ENCODE measurements around the gene SLC29A3.
A peak's percentile ranks its signal among the peaks of the same experiment; 100 is the strongest.

Gene SLC29A3

DNA sequence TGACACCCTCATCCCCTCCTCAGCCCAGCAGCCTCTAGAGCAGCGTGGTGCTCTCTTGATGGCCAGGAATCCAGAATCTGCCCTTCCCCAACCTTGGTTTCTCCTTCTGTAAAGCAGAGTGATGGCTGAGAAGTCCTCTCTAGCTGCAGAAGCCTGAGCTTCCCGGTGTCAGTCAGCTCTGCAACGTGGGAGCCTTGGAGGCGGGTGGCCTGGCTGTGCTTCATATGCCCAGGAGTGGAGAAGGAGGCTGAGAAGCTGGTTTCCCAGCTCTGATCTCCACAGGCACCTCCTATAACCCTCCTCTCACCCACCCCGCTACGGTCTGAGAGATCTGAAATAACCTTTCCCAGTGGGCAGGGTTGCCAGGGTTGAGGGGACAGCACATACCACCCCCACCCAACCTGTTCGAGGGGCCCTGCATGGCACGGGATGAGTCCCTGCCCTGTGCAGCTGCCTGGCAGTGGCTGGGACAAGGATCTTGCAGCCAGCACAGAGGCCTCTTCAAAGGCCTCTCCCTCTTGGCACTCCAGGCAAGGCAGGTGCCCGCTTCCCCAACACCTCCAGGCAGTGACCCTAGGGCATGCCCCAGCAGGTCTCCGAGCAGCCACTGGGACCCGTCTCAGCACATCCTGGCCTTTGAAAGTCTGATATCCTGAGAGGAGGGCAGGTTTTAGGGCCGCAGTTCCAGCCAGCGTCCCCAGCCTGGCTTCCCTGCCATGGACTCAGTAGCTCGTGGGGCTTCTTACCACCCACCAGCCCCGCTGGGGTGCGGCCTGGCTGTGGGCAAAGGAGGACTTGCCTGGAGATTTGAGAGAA is 18.3 kb upstream of the SLC29A3 start:
- DNase-seq (ENCODE audit: low spot score) = no peak

DNA sequence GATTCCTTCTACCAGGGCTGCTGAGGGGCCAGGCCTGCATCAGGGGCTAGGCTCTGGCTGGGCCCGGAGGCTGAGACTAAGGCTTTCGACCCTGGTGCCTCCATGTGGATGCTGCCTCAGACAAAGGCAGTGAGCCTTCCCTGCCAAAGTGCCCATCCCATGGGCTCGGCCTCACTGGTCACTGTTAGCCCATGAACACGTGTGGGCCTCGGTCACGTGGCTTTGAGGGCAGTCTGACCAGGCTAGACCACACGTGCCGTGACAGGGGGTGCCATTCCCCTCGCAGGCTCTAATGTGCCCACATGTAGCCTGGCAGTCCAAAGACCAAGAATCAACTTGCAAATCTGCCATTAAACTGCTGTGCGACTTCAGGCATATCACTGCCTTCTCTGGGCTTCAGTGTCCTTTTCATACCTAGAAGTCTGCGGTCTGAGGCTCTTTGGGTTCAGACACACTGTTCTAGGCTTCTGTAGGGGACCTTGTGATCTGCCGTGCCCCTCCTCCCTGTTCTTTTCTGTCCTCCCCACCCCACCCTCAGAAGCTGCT is 17.6 kb upstream of the SLC29A3 start:
- DNase-seq (ENCODE audit: low spot score) = no peak

GRCh38 chr10:71302451-71302850 is 16.6 kb upstream of the SLC29A3 start:
- DNase-seq (ENCODE audit: low spot score) = no peak

GRCh38 chr10:71302874-71303568 is 16.0 kb upstream of the SLC29A3 start:
- DNase-seq (ENCODE audit: low spot score) = peak; percentile 42

GRCh38 chr10:71303569-71303907 is 15.5 kb upstream of the SLC29A3 start:
- no peak for DNase-seq (ENCODE audit: low spot score)

GRCh38 chr10:71304914-71305313 is 14.1 kb upstream of the SLC29A3 start:
- no peak for DNase-seq (ENCODE audit: low spot score)

DNA sequence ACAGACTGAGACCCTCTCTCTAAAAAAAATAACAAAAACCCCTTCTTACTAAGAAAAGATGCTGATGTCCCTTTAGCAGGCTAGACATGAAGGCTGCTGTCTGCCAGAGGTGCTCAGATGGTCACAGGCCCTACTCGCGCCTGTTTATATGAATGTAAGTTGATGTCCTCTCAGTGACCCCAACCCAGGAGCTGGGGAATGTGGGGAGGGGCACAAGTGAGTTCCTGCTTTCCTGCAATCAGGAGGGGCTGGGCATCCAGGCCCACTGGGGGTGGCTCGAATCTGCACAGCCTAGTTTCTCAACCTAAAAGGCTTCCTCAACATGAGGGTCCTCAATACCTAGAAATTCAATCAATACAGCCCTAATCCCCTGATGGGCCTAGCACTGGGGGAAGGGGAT is 12.1 kb upstream of the SLC29A3 start:
- DNase-seq (ENCODE audit: low spot score) = no peak

DNA sequence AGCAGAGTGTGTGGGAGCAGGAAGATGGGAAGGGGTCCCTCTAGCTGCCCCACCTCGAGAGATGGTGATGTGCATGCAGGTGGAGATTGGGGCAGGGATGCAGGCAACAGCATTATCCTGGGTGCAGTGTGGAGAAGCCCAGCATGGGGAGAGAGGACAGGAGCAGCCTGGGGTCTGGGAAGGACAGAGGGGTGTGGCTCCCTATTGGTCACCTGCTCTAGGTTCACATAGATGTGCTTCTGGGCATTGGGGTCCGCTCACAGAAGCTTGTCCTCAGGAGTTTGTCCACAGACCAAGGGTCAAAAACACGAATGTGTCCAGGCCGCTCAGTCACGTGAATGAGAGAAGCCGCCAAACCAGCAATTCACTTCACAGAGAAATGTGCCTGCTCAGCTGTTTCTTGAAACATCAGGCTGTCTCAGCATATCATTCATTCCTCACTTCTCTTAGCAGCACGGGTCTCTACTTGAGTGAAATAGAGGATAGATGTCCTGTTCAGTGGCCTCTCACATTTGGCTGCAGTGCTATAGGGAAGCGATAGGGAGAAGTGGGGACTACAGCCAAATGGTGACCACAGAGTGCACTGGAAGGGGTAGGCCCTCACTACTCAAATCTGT is 11.5 kb upstream of the SLC29A3 start:
- DNase-seq (ENCODE audit: low spot score) = no peak

GRCh38 chr10:71308244-71308643 is 10.8 kb upstream of the SLC29A3 start:
- no peak for DNase-seq (ENCODE audit: low spot score)

GRCh38 chr10:71308985-71309384 is 10.1 kb upstream of the SLC29A3 start:
- no peak for DNase-seq (ENCODE audit: low spot score)

- DNase-seq (ENCODE audit: low spot score) = no peak
Observed at GRCh38 chr10:71309919-71310318, 9.1 kb upstream of the SLC29A3 start.

GRCh38 chr10:71312220-71312619 is 6.8 kb upstream of the SLC29A3 start:
- no peak for DNase-seq (ENCODE audit: low spot score)

DNA sequence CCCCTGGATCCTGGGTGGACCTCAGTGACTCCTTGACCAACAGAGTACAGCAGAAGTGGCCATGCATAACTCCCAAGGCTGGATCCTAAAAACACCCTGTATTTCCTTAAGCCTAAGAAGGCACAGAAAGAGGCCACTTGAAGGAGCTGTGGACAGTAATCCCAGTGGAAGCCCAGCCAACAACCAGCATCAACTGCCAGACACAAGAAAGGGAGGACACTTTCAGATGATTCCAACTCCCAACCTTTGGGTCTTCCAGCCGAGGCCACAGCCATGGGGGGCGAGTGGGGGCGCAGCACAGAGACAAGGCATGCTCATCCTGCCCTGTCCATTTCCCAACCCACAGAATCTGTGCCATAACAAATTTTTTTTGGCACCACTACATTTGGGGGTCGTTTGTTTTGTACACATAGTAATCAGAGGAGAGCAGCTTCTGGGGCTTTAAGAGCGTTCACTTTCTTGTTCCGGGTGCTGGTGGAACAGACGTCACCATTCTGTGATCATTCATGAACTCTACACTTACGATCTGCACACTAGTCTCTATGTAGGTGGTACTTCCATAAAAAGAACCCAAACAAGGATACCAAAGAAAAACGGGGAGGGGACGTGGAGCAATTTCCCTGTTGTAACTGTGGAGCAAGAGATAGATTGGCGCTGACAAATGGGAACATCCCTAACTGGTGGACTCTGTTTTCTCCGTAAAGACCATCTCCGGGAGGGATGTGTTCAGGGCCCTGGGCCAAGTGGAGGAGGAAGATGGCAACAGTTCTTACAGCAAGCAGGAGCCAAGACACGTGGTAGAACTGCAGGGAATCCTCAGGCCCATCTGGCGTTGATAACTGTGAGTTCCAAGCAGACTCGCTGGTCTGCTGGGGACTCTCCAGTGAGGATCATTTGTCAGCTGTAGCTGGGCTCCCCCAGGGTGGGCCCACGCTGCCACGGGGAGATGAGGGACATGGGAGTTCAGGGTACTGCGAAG is 6.0 kb upstream of the SLC29A3 start:
- no peak for DNase-seq (ENCODE audit: low spot score)

GRCh38 chr10:71314028-71314693 is 4.9 kb upstream of the SLC29A3 start:
- DNase-seq (ENCODE audit: low spot score) = peak; percentile 52

GRCh38 chr10:71314694-71315225 is 4.3 kb upstream of the SLC29A3 start:
- DNase-seq (ENCODE audit: low spot score) = no peak

GRCh38 chr10:71316056-71316785 is 2.8 kb upstream of the SLC29A3 start:
- DNase-seq (ENCODE audit: low spot score) = no peak

GRCh38 chr10:71316786-71317160 is 2.3 kb upstream of the SLC29A3 start:
- no peak for DNase-seq (ENCODE audit: low spot score)

- DNase-seq (ENCODE audit: low spot score) = no peak
Observed at GRCh38 chr10:71317739-71318138, 1.3 kb upstream of the SLC29A3 start.

- DNase-seq (ENCODE audit: low spot score) = no peak
Observed at GRCh38 chr10:71319800-71320392, 837 bp downstream of the SLC29A3 start.

- no peak for DNase-seq (ENCODE audit: low spot score)
Observed at GRCh38 chr10:71320592-71320991, 1.5 kb downstream of the SLC29A3 start.
